ENCODE measurements around the gene TMEM184A. TPM values are rescaled to one million over a fixed set of nuclear protein-coding genes. Genes with fewer than 3 reads are reported as not detected.

The TMEM184A gene
- total and polyA plus RNA-seq, 10 of the 15 experiments (the other 5 are each of a cell fraction or from before 2014, with no cell fraction given) = 0.04 to 0.15 TPM; not detected in 8

DNA sequence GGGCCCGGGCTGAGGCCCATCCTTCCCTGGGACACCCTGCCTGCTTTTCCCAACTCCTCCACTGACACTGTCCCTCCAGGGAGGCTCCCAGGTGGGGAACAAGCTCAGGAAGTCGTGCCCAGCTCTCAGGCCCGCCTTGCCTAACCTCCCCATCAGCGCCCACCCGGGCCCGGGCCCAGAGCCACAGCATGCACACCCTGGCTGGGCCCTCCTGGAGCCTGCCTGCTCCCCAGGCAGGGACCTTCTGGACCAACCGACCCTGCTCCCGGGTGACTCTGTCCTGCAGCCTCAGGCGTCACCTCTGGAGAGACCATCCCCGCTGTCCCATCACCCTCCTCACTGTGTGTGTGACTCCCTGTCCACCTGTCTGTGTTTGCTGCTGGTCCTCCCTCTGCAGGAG, 1.8 kb upstream of the TMEM184A start (continued):
- TF ChIP-seq USF1 (IDR thresholded peaks at IDR 0.05; ENCODE audit: borderline replicate concordance, extremely low read length, insufficient read depth, low read depth, low read length) = no peak

GRCh38 chr7:1557006-1557405, 1.0 kb upstream of the TMEM184A start:
- ChIA-PET RAD21 (ENCODE audit: unreplicated experiment) (no interaction called here), POLR2A (no interaction called here)
- TF ChIP-seq IKZF2 (IDR thresholded peaks at IDR 0.05) (no peak), USF1 (IDR thresholded peaks at IDR 0.05; ENCODE audit: borderline replicate concordance, extremely low read length, insufficient read depth, low read depth, low read length) (no peak), SREBF2 (IDR thresholded peaks at IDR 0.05; ENCODE audit: low read length) (no peak), JUNB (IDR thresholded peaks at IDR 0.05) (no peak), E2F4 (IDR thresholded peaks at IDR 0.05; ENCODE audit: low read depth, low read length) (no peak), SUPT20H (IDR thresholded peaks at IDR 0.05; ENCODE audit: borderline replicate concordance, control insufficient read depth, low read depth, low read length) (no peak), ESRRA (IDR thresholded peaks at IDR 0.05; ENCODE audit: low read length) (no peak), KDM1A (IDR thresholded peaks at IDR 0.05; ENCODE audit: borderline replicate concordance) (no peak)
- TF ChIP-seq, protein P1, sequence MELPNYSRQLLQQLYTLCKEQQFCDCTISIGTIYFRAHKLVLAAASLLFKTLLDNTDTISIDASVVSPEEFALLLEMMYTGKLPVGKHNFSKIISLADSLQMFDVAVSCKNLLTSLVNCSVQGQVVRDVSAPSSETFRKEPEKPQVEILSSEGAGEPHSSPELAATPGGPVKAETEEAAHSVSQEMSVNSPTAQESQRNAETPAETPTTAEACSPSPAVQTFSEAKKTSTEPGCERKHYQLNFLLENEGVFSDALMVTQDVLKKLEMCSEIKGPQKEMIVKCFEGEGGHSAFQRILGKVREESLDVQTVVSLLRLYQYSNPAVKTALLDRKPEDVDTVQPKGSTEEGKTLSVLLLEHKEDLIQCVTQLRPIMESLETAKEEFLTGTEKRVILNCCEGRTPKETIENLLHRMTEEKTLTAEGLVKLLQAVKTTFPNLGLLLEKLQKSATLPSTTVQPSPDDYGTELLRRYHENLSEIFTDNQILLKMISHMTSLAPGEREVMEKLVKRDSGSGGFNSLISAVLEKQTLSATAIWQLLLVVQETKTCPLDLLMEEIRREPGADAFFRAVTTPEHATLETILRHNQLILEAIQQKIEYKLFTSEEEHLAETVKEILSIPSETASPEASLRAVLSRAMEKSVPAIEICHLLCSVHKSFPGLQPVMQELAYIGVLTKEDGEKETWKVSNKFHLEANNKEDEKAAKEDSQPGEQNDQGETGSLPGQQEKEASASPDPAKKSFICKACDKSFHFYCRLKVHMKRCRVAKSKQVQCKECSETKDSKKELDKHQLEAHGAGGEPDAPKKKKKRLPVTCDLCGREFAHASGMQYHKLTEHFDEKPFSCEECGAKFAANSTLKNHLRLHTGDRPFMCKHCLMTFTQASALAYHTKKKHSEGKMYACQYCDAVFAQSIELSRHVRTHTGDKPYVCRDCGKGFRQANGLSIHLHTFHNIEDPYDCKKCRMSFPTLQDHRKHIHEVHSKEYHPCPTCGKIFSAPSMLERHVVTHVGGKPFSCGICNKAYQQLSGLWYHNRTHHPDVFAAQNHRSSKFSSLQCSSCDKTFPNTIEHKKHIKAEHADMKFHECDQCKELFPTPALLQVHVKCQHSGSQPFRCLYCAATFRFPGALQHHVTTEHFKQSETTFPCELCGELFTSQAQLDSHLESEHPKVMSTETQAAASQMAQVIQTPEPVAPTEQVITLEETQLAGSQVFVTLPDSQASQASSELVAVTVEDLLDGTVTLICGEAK (IDR thresholded peaks at IDR 0.05; ENCODE audit: borderline replicate concordance) = no peak
- TF ChIP-seq, protein P2, sequence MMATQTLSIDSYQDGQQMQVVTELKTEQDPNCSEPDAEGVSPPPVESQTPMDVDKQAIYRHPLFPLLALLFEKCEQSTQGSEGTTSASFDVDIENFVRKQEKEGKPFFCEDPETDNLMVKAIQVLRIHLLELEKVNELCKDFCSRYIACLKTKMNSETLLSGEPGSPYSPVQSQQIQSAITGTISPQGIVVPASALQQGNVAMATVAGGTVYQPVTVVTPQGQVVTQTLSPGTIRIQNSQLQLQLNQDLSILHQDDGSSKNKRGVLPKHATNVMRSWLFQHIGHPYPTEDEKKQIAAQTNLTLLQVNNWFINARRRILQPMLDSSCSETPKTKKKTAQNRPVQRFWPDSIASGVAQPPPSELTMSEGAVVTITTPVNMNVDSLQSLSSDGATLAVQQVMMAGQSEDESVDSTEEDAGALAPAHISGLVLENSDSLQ (IDR thresholded peaks at IDR 0.05) = no peak
- TF ChIP-seq, protein P3, sequence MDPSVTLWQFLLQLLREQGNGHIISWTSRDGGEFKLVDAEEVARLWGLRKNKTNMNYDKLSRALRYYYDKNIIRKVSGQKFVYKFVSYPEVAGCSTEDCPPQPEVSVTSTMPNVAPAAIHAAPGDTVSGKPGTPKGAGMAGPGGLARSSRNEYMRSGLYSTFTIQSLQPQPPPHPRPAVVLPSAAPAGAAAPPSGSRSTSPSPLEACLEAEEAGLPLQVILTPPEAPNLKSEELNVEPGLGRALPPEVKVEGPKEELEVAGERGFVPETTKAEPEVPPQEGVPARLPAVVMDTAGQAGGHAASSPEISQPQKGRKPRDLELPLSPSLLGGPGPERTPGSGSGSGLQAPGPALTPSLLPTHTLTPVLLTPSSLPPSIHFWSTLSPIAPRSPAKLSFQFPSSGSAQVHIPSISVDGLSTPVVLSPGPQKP (IDR thresholded peaks at IDR 0.05; ENCODE audit: low read depth, low read length) = no peak

More at GRCh38 chr7:1557006-1557405, 1.0 kb upstream of the TMEM184A start:
- no TSS peak for BruUV-seq (replicated peaks)
- intact Hi-C loops (cut with micrococcal nuclease; ENCODE audit: unreplicated experiment) = no loop called here
- H2AFZ ChIP-seq (ENCODE audit: control insufficient read depth, low read depth, low read length) = no peak overlapping the region
- FAIRE-seq (no peak), ATAC-seq (no peak), DNase-seq (ENCODE audit: low read depth, low spot score) (no peak)
- H3K79me2 ChIP-seq (ENCODE audit: control insufficient read depth, insufficient read depth, low read length) = no peaks in the 10 kb centered on the region
- H3K4me1 ChIP-seq (ENCODE audit: control insufficient read depth, insufficient read depth, low read length) = no peaks in the 10 kb centered on the region
- in situ Hi-C loops (cut with MboI) = no loop called here
- SMC1A ChIA-PET (ENCODE audit: uncharacterized antibody, unreplicated experiment) = interaction anchor here (1.1 kb wide), 1 partner anchor 51 kb away, joined by 4 read pairs; no protein-coding TSS in a partner anchor
- H3K27me3 ChIP-seq (replicated peaks in 1 of 2; ENCODE audit: control insufficient read depth in 2 of 2, insufficient read depth in 2 of 2, low read length in 1 of 2) = no peaks in the 10 kb centered on the region
- no peaks in the 10 kb centered on the region for H4K20me1 ChIP-seq (ENCODE audit: control insufficient read depth, insufficient read depth)
- WGBS (ENCODE audit: insufficient coverage, insufficient replicate concordance, low lambda C conversion rate, missing lambda C conversion rate) = 87% methylated on average over 7 of the region's 7 CpGs
- no peak overlapping the region for H3K27ac ChIP-seq (ENCODE audit: control insufficient read depth, insufficient read depth)
- no peak overlapping the region for H3K4me2 ChIP-seq (ENCODE audit: control insufficient read depth, insufficient read depth)
- H3K4me3 ChIP-seq = no peak overlapping the region
- H3K9me3 ChIP-seq (replicated peaks; ENCODE audit: control insufficient read depth, insufficient read depth, low read length) = no peaks in the 10 kb centered on the region
- H3K36me3 ChIP-seq (ENCODE audit: control insufficient read depth in 2 of 2, insufficient read depth in 2 of 2, low read length in 1 of 2) = no peaks in the 10 kb centered on the region
- CTCF ChIA-PET = interaction anchor here (0.6 kb wide), 1 partner anchor 44 kb away, joined by 3 read pairs; no protein-coding TSS in a partner anchor
- H3K9ac ChIP-seq (ENCODE audit: control insufficient read depth, insufficient read depth, low read length) = no peak overlapping the region

All from GM12878 (cell line).